Stimulated activated CD8-positive, alpha-beta memory T cell treated with anti-CD3 and anti-CD28 coated beads, Interleukin-4, amount 100 ng/mL, for 1 hour (primary cell): ENCODE data around the gene RCBTB1.
"Not testable (repeated sequence)": the region's sequence is repeated elsewhere in the genome, so short reads cannot be mapped to it uniquely, and the experiment has no call there.

Experiments used
- DNase-seq, 2 donors: peaks; one replicate each; pipeline ENCODE4 v3.0.0-alpha.2; 2020; ENCODE audit warnings: low read depth in 2 of 2, low spot score in 1 of 2

RCBTB1 gene

GRCh38 chr13:49606747-49607648 is 21.6 kb upstream of the RCBTB1 start:
- DNase-seq: peak; percentile 47 to 66

GRCh38 chr13:49604570-49604969 is 19.2 kb upstream of the RCBTB1 start:
- DNase-seq: no peak

GRCh38 chr13:49602615-49603014 is 17.3 kb upstream of the RCBTB1 start:
- DNase-seq: not testable (repeated sequence)

GRCh38 chr13:49602005-49602404 is 16.6 kb upstream of the RCBTB1 start:
- DNase-seq: no peak

GRCh38 chr13:49597043-49597641 is 11.8 kb upstream of the RCBTB1 start:
- DNase-seq: no peak

- no peak for DNase-seq
These were observed 10.9 kb upstream of the RCBTB1 start for GRCh38 chr13:49596221-49596620.

- DNase-seq: no peak
These were observed 9.2 kb upstream of the RCBTB1 start for GRCh38 chr13:49594576-49594975.

GRCh38 chr13:49593876-49594275 is 8.5 kb upstream of the RCBTB1 start:
- DNase-seq: not testable (repeated sequence)

GRCh38 chr13:49590714-49591113 is 5.4 kb upstream of the RCBTB1 start:
- not testable (repeated sequence) for DNase-seq

- no peak for DNase-seq
These were observed 2.0 kb upstream of the RCBTB1 start for GRCh38 chr13:49587311-49587847.

GRCh38 chr13:49586717-49587116 is 1.4 kb upstream of the RCBTB1 start:
- no peak for DNase-seq

GRCh38 chr13:49584771-49585182 is 581 bp downstream of the RCBTB1 start:
- no peak for DNase-seq

GRCh38 chr13:49580980-49581680 is 4.2 kb downstream of the RCBTB1 start:
- no peak for DNase-seq

- DNase-seq: no peak
These were observed 5.9 kb downstream of the RCBTB1 start for GRCh38 chr13:49579501-49579900.

- DNase-seq: no peak
These were observed 13.8 kb downstream of the RCBTB1 start for GRCh38 chr13:49571299-49572240.

- no peak for DNase-seq
These were observed 15.2 kb downstream of the RCBTB1 start for GRCh38 chr13:49569993-49570689.

- DNase-seq: no peak
These were observed 17.9 kb downstream of the RCBTB1 start for GRCh38 chr13:49567491-49567890.

GRCh38 chr13:49566461-49566860 is 18.9 kb downstream of the RCBTB1 start:
- no peak for DNase-seq

- DNase-seq: not testable (repeated sequence)
These were observed 19.9 kb downstream of the RCBTB1 start for GRCh38 chr13:49565461-49565860.

- no peak for DNase-seq
These were observed 21.8 kb downstream of the RCBTB1 start for GRCh38 chr13:49563516-49563915.
